Mesothelial cell of epicardium (in vitro differentiated cells): ENCODE results near the gene CAMP. TPM values are rescaled to one million over a fixed set of nuclear protein-coding genes. Genes with fewer than 3 reads are reported as not detected.
"Not testable (repeated sequence)": the region's sequence is repeated elsewhere in the genome, so short reads cannot be mapped to it uniquely, and the experiment has no call there.

Experiments used
- DNase-seq, 2 experiments: peaks; one replicate each; pipeline ENCODE4 v3.0.0; 2021; ENCODE audit warnings: low spot score in 2 of 2; ENCODE audit not compliant: unreplicated experiment in 2 of 2
- H3K27ac Mint-ChIP-seq: 2 replicates; pipeline ENCODE4 v1.8.0; 2021; ENCODE audit warnings: mixed read lengths
- H3K27me3 Mint-ChIP-seq: 2 replicates; pipeline ENCODE4 v1.8.0; 2021; ENCODE audit warnings: low read depth, mixed read lengths
- H3K36me3 Mint-ChIP-seq: 2 replicates; pipeline ENCODE4 v1.8.0; 2021; ENCODE audit warnings: mixed read lengths
- H3K4me1 Mint-ChIP-seq: 2 replicates; pipeline ENCODE4 v1.8.0; 2021; ENCODE audit warnings: mixed read lengths
- H3K4me3 Mint-ChIP-seq: 2 replicates; pipeline ENCODE4 v1.8.0; 2021; ENCODE audit warnings: mild to moderate bottlenecking, moderate library complexity, mixed read lengths
- H3K9me3 Mint-ChIP-seq: 2 replicates; pipeline ENCODE4 v1.8.0; 2021; ENCODE audit warnings: mixed read lengths
- total RNA-seq: library from RNA; stranded (reverse); gene quantifications from 3 replicates; pipeline ENCODE4 v1.2.1, GENCODE V29; 2021
- TF ChIP-seq, protein P1 (sequence below): fragments of 200-600 bp; sonication (generic); IDR thresholded peaks from one replicate; pipeline ENCODE4 v1.5.0; 2021; ENCODE audit warnings: antibody characterized with exemption; ENCODE audit not compliant: unreplicated experiment

CAMP gene
- total RNA-seq, 1 donor from 2014 or later: not detected

DNA sequence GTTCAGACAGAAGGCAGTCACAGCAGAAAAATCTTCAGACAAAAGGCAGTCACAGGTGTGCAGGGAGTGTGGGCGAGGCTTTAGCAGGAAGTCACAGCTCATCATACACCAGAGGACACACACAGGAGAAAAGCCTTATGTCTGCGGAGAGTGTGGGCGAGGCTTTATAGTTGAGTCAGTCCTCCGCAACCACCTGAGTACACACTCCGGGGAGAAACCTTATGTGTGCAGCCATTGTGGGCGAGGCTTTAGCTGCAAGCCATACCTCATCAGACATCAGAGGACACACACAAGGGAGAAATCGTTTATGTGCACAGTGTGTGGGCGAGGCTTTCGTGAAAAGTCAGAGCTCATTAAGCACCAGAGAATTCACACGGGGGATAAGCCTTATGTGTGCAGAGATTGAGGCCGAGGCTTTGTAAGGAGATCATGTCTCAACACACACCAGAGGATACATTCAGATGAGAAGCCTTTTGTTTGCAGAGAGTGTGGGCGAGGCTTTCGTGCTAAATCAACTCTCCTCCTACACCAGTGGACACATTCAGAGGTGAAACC is 45.2 kb downstream of the CAMP start:
- no peaks in the 10 kb centered on the region for H3K27me3 Mint-ChIP-seq
- H3K9me3 Mint-ChIP-seq: no peaks in the 10 kb centered on the region
- TF ChIP-seq, protein P1, sequence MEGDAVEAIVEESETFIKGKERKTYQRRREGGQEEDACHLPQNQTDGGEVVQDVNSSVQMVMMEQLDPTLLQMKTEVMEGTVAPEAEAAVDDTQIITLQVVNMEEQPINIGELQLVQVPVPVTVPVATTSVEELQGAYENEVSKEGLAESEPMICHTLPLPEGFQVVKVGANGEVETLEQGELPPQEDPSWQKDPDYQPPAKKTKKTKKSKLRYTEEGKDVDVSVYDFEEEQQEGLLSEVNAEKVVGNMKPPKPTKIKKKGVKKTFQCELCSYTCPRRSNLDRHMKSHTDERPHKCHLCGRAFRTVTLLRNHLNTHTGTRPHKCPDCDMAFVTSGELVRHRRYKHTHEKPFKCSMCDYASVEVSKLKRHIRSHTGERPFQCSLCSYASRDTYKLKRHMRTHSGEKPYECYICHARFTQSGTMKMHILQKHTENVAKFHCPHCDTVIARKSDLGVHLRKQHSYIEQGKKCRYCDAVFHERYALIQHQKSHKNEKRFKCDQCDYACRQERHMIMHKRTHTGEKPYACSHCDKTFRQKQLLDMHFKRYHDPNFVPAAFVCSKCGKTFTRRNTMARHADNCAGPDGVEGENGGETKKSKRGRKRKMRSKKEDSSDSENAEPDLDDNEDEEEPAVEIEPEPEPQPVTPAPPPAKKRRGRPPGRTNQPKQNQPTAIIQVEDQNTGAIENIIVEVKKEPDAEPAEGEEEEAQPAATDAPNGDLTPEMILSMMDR: no peak
- DNase-seq: no peak
- no peak overlapping the region for H3K27ac Mint-ChIP-seq
- peaks cover under 1% of the 10 kb centered on the region for H3K4me1 Mint-ChIP-seq
- H3K36me3 Mint-ChIP-seq: peaks cover 26% of the 10 kb centered on the region
- no peak overlapping the region for H3K4me3 Mint-ChIP-seq

DNA sequence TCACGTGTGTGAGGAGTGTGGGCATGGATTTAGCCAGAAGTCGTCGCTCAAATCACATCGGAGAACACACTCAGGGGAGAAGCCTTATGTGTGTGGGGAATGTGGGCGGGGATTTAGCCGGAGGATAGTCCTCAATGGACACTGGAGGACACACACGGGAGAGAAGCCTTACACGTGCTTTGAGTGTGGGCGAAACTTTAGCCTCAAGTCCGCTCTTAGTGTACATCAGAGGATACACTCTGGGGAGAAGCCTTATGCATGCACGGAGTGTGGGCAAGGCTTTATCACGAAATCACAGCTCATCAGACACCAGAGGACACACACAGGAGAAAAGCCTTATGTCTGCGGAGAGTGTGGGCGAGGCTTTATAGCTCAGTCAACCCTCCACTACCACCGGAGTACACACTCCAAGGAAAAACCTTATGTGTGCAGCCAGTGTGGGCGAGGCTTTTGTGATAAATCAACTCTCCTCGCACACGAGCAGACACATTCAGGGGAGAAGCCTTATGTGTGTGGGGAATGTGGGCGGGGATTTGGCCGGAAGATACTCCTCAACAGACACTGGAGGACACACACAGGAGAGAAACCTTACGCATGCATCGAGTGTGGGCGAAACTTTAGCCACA is 45.8 kb downstream of the CAMP start:
- TF ChIP-seq, protein P1: no peak
- Mint-ChIP-seq H3K9me3 (no peaks in the 10 kb centered on the region), H3K4me1 (peaks cover 1% of the 10 kb centered on the region), H3K36me3 (peaks cover 23% of the 10 kb centered on the region), H3K27ac (no peak overlapping the region), H3K4me3 (no peak overlapping the region), H3K27me3 (no peaks in the 10 kb centered on the region)
- no peak for DNase-seq

DNA sequence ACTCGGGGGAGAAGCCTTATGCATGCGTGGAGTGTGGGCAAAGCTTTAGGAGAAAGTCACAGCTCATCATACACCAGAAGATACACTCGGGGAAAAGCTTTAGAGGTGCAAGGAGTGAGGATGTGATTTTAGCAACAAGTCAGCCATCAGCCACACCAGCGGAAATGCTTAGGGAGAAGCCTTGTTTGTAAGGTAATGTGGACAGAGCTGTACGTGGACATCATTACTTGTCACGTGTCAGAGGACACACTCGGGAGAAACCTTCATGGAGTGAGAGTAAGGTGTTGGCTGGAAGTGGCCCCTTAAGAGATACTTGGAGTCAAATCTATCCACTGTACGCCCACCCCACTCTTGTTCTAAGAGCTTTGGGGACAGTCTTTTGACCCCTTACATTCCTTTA is 46.3 kb downstream of the CAMP start:
- no peaks in the 10 kb centered on the region for H3K9me3 Mint-ChIP-seq

DNA sequence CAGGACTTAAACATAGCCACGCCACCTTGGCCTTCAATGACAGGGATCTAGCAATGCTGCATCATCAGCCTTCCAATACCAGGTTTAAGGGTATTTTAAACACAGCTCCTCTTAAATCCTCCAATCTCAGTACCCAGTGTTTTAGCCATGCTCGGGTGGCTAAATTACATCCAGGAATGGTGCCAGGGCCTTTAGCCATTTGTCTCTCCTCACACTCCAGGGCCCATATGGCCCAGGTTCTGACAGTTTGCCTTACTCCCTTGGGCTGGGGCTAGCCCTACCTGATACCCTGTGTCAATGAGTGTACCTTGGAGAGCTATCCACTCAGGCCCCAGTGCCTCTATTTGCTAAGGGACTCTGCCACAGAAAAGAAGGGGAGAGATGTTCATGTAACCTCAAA is 47.0 kb downstream of the CAMP start:
- peaks cover 20% of the 10 kb centered on the region for H3K36me3 Mint-ChIP-seq
- peaks cover 5% of the 10 kb centered on the region for H3K4me1 Mint-ChIP-seq
- no peak for DNase-seq
- no peak overlapping the region for H3K4me3 Mint-ChIP-seq
- TF ChIP-seq, protein P1: no peak
- no peak overlapping the region for H3K27ac Mint-ChIP-seq
- no peaks in the 10 kb centered on the region for H3K9me3 Mint-ChIP-seq
- H3K27me3 Mint-ChIP-seq: no peaks in the 10 kb centered on the region

More for the DNA sequence above, 46.3 kb downstream of the CAMP start:
- DNase-seq: no peak
- H3K4me1 Mint-ChIP-seq: peaks cover 1% of the 10 kb centered on the region
- TF ChIP-seq, protein P1: no peak
- no peak overlapping the region for H3K27ac Mint-ChIP-seq
- H3K4me3 Mint-ChIP-seq: no peak overlapping the region
- peaks cover 20% of the 10 kb centered on the region for H3K36me3 Mint-ChIP-seq
- no peaks in the 10 kb centered on the region for H3K27me3 Mint-ChIP-seq

DNA sequence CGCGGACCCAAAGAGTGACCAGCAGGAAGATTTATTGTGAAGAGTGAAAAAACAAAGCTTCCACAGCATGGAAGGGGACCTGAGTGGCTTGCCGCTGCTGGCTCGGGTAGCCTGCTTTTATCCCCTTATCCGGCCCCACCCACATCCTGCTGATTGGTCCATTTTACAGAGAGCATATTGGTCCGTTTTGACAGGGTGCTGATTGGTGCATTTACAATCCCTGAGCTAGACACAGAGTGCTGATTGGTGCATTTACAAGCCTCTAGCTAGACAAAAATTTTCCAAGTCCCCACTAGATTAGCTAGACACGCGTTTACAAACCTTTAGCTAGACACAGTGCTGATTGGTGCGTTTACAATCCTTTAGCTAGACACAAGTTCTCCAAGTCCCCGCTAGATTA is 47.9 kb downstream of the CAMP start:
- H3K27me3 Mint-ChIP-seq, DNase-seq, H3K4me3 Mint-ChIP-seq, H3K27ac Mint-ChIP-seq, H3K9me3 Mint-ChIP-seq: not testable (repeated sequence)
- H3K4me1 Mint-ChIP-seq: peaks cover 14% of the 10 kb centered on the region
- H3K36me3 Mint-ChIP-seq: peaks cover 20% of the 10 kb centered on the region

DNA sequence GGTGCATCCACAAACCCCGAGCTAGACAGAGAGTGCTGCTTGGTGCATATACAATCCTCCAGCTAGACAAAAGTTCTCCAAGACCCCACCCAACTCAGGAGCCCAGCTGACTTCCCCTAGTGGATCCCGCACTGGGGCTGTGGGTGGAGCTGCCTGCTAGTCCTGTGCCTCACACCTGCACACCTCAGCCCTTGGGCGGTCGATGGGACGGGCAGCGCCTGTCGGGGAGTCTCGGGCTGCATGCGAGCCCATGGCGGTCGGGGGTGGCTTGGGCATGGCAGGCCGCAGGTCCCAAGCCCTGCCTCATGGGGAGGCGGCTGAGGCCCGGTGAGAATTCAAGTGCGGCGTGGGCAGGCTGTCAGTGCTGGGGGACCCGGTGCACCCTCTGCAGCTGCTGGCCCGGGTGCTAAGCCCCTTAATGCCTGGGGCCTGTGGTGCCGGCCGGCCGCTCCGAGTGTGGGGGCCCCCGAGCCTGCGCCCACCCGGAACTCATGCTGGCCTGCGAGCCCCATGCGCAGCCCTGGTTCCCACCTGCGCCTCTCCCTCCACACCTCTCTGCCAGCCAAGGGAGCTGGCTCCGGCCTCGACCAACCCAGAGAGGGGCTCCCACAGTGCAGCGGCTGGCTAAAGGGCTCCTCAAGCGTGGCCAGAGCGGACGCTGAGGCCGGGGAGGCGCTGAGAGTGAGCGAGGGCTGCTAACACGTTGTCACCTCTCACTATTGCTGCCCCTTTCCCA is 48.6 kb downstream of the CAMP start:
- peaks cover 21% of the 10 kb centered on the region for H3K4me1 Mint-ChIP-seq
- H3K9me3 Mint-ChIP-seq: no peaks in the 10 kb centered on the region
- no peak for DNase-seq
- H3K36me3 Mint-ChIP-seq: peaks cover 16% of the 10 kb centered on the region
- H3K27me3 Mint-ChIP-seq: no peaks in the 10 kb centered on the region
- TF ChIP-seq, protein P1: no peak
- no peak overlapping the region for H3K4me3 Mint-ChIP-seq
- H3K27ac Mint-ChIP-seq: no peak overlapping the region
